Activated CD4-positive, alpha-beta T cell treated with anti-CD3 and anti-CD28 coated beads, Interleukin-2, amount 10 ng/mL, durations not matched to agents 24 days and 14 days (primary cell): Measurements from ENCODE around the gene PDE1C. TPM values are rescaled to one million over a fixed set of nuclear protein-coding genes. Genes with fewer than 3 reads are reported as not detected.

Source experiments
- DNase-seq: peaks from one replicate; pipeline ENCODE4 v3.0.0; 2022
- H3K27ac Mint-ChIP-seq: one replicate; pipeline ENCODE4 v1.8.0; 2022; ENCODE audit warnings: mild to moderate bottlenecking, mixed read lengths
- H3K27me3 Mint-ChIP-seq: one replicate; pipeline ENCODE4 v1.8.0; 2022; ENCODE audit warnings: mixed read lengths
- H3K36me3 Mint-ChIP-seq: one replicate; pipeline ENCODE4 v1.8.0; 2022; ENCODE audit warnings: low read depth, mild to moderate bottlenecking, mixed read lengths
- H3K4me1 Mint-ChIP-seq: one replicate; pipeline ENCODE4 v1.8.0; 2021; ENCODE audit warnings: mixed read lengths
- H3K4me3 Mint-ChIP-seq: one replicate; pipeline ENCODE4 v1.8.0; 2022; ENCODE audit warnings: mild to moderate bottlenecking, moderate library complexity, mixed read lengths
- H3K9me3 Mint-ChIP-seq: one replicate; pipeline ENCODE4 v1.8.0; 2021; ENCODE audit warnings: mixed read lengths
- intact Hi-C: fragments of 100-400 bp; cut with micrococcal nuclease; formaldehyde crosslinking; loops from one replicate; pipeline ENCODE4 v1.15.1; 2023
- total RNA-seq: library from RNA; stranded (reverse); gene quantifications from 2 replicates; pipeline ENCODE4 v1.2.3, GENCODE V29; 2022

PDE1C gene
- total RNA-seq, 1 donor from 2014 or later: not detected

DNA sequence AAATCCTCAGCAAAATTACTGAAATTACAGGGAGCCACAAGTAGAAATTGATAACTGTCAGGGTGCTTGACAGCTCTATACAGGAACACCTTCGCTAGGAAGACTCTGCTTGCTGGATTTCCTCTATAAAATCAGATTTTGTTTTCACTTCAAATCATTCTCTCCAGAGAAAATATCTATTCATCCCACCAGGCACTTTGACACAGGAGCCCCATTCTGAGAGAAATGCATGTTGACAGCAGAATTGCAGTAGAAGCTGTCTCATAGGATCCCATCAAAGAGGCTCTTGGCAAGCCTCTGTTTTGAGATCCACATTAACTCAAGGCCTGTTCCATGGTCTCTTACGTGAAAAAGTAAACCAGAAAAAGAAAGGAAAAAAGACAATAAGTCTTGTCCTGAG lies 116.8 kb downstream of the PDE1C start:
- no peak for DNase-seq
- intact Hi-C loops: no loop called here
- no peaks in the 10 kb centered on the region for H3K27me3 Mint-ChIP-seq
- no peaks in the 10 kb centered on the region for H3K36me3 Mint-ChIP-seq
- H3K4me3 Mint-ChIP-seq: no peak overlapping the region
- no peak overlapping the region for H3K27ac Mint-ChIP-seq
- H3K4me1 Mint-ChIP-seq: no peaks in the 10 kb centered on the region
- peaks cover 4% of the 10 kb centered on the region for H3K9me3 Mint-ChIP-seq

- intact Hi-C loops: no loop called here
These were observed 120.0 kb downstream of the PDE1C start for GRCh38 chr7:31950091-31950755.

GRCh38 chr7:31948029-31948428 lies 122.2 kb downstream of the PDE1C start:
- Mint-ChIP-seq H3K9me3 (no peaks in the 10 kb centered on the region), H3K27ac (no peak overlapping the region), H3K36me3 (no peaks in the 10 kb centered on the region), H3K4me1 (no peaks in the 10 kb centered on the region), H3K4me3 (no peak overlapping the region), H3K27me3 (no peaks in the 10 kb centered on the region)
- intact Hi-C loops: no loop called here
- DNase-seq: no peak

More at GRCh38 chr7:31950091-31950755, 120.0 kb downstream of the PDE1C start:
- Mint-ChIP-seq H3K27me3 (no peaks in the 10 kb centered on the region), H3K4me1 (no peaks in the 10 kb centered on the region), H3K27ac (no peak overlapping the region), H3K36me3 (no peaks in the 10 kb centered on the region), H3K4me3 (no peak overlapping the region), H3K9me3 (no peaks in the 10 kb centered on the region)
- no peak for DNase-seq

DNA sequence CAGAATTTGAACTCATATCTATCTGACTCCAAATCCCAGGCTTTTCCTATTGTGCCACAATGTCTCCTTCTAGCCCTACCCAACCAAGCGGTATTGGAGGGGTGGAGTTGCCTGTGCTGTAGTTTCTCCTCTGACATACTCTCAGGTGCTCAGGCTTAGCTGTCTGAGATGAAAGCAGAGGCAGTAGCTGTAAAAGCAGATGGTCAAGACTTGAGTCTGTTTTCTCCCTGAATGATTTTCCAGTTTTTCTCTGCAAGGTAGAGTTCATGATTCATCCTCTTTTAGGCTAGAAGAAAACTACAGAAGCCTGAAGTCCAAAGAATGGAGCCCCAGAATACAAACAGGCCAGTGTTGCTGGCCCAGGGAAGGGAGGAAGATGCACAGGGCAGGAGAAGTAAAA lies 130.0 kb downstream of the PDE1C start:
- DNase-seq: no peak
- H3K27ac Mint-ChIP-seq: no peak overlapping the region
- no peaks in the 10 kb centered on the region for H3K27me3 Mint-ChIP-seq
- H3K9me3 Mint-ChIP-seq: no peaks in the 10 kb centered on the region
- H3K4me1 Mint-ChIP-seq: no peaks in the 10 kb centered on the region
- intact Hi-C loops: no loop called here
- H3K4me3 Mint-ChIP-seq: no peak overlapping the region
- H3K36me3 Mint-ChIP-seq: no peaks in the 10 kb centered on the region

GRCh38 chr7:31939076-31939475 lies 131.1 kb downstream of the PDE1C start:
- DNase-seq: no peak
- intact Hi-C loops: no loop called here
- H3K27me3 Mint-ChIP-seq: no peaks in the 10 kb centered on the region
- no peaks in the 10 kb centered on the region for H3K9me3 Mint-ChIP-seq
- H3K27ac Mint-ChIP-seq: no peak overlapping the region
- H3K36me3 Mint-ChIP-seq: no peaks in the 10 kb centered on the region
- no peaks in the 10 kb centered on the region for H3K4me1 Mint-ChIP-seq
- no peak overlapping the region for H3K4me3 Mint-ChIP-seq

DNA sequence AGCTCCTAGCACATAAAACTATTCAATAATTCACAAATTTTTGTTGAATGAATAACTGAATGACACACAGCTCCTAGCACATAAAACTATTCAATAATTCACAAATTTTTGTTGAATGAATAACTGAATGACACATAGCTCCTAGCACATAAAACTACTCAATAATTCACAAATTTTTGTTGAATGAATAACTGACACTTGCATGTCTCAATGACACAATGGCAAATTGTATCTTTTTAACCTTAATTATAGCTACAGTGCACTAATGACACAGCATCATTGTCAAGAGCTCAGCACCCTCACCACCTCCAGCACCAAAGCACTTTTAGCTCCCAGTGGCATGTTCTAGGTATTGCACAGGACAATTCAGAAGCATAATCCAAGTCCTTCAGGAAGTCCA lies 131.6 kb downstream of the PDE1C start:
- no peaks in the 10 kb centered on the region for H3K9me3 Mint-ChIP-seq
- H3K27me3 Mint-ChIP-seq: no peaks in the 10 kb centered on the region
- no peaks in the 10 kb centered on the region for H3K36me3 Mint-ChIP-seq
- DNase-seq: no peak
- no peaks in the 10 kb centered on the region for H3K4me1 Mint-ChIP-seq
- H3K4me3 Mint-ChIP-seq: no peak overlapping the region
- no peak overlapping the region for H3K27ac Mint-ChIP-seq
- intact Hi-C loops: no loop called here

- no peaks in the 10 kb centered on the region for H3K27me3 Mint-ChIP-seq
- no peak overlapping the region for H3K4me3 Mint-ChIP-seq
- no peaks in the 10 kb centered on the region for H3K4me1 Mint-ChIP-seq
- no peak overlapping the region for H3K27ac Mint-ChIP-seq
- no peaks in the 10 kb centered on the region for H3K9me3 Mint-ChIP-seq
- DNase-seq: no peak
- no peaks in the 10 kb centered on the region for H3K36me3 Mint-ChIP-seq
- intact Hi-C loops: no loop called here
These were observed 132.2 kb downstream of the PDE1C start for GRCh38 chr7:31937982-31938381.

DNA sequence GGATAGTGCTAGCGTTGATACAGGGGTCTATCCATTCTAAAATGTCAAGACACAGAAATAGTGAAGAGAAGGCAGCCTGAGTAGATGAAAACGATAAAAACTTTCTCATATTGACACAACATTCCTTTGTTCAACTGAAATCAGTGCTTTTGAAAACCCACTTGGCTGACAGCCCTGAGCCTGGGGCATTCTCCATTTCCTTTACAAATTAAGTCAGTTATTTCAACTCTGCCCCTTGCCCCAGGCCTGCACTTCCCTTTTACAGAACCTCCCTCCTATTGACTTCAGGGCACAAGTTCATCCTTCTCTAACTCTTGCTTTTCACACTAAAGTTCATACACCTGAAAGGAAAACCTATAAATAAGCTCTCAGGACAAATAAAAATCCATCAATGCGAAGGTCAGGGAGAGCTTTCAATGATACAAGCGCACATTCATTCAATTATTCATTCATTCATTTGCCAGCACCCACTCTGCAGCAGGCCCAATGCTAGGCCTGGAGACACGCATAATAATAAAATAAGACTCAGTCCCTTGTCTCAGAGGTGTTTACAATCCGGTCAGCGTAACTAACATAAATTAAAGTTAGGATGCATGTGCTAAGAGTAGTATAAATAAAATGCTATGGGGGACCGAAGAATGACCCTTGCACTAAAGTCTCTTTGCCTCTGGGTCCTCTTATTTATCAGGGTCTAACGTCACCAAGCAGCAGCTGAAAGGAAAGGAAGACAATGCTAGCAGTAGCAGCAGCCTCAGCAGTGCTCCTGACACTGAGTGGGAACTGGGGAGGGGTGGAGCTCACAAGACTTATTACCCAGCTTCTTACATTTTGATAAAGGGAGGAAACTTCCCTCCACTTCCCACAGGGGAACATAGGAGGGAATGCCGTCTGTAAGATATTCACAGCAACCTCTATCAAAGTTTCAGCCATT lies 134.8 kb downstream of the PDE1C start:
- Mint-ChIP-seq H3K4me1 (no peaks in the 10 kb centered on the region), H3K4me3 (no peak overlapping the region), H3K36me3 (no peaks in the 10 kb centered on the region), H3K27ac (no peak overlapping the region), H3K27me3 (no peaks in the 10 kb centered on the region), H3K9me3 (no peaks in the 10 kb centered on the region)
- no peak for DNase-seq
- intact Hi-C loops: no loop called here

- Mint-ChIP-seq H3K4me3 (no peak overlapping the region), H3K27me3 (no peaks in the 10 kb centered on the region), H3K9me3 (no peaks in the 10 kb centered on the region), H3K27ac (no peak overlapping the region), H3K4me1 (no peaks in the 10 kb centered on the region), H3K36me3 (no peaks in the 10 kb centered on the region)
- intact Hi-C loops: no loop called here
- no peak for DNase-seq
These were observed 135.7 kb downstream of the PDE1C start for GRCh38 chr7:31934551-31934950.

DNA sequence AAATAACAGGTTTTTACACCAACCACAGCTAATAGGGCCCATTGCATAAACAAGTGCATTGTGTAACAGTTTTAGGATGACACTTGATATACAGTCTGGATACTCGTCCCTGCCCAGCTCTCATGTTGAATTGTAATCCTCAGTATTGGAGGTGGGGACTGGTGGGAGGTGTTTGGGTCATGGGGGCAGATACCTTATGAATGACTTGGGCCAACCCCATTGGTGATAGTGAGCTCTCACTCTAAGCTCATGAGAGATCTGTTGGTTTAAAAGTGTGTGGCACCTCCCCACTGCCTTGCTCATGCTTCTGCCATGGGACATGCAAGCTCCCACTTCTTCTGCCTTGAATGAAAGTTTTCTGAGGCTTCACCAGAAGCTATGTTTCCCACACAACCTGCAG lies 136.7 kb downstream of the PDE1C start:
- Mint-ChIP-seq H3K27ac (no peak overlapping the region), H3K4me1 (no peaks in the 10 kb centered on the region), H3K9me3 (no peaks in the 10 kb centered on the region), H3K4me3 (no peak overlapping the region), H3K27me3 (no peaks in the 10 kb centered on the region), H3K36me3 (no peaks in the 10 kb centered on the region)
- intact Hi-C loops: no loop called here
- no peak for DNase-seq

GRCh38 chr7:31926991-31927584 lies 143.1 kb downstream of the PDE1C start:
- Mint-ChIP-seq H3K4me3 (no peak overlapping the region), H3K36me3 (no peaks in the 10 kb centered on the region), H3K9me3 (no peaks in the 10 kb centered on the region), H3K4me1 (no peaks in the 10 kb centered on the region), H3K27me3 (no peaks in the 10 kb centered on the region), H3K27ac (no peak overlapping the region)
- intact Hi-C loops: no loop called here
- no peak for DNase-seq

DNA sequence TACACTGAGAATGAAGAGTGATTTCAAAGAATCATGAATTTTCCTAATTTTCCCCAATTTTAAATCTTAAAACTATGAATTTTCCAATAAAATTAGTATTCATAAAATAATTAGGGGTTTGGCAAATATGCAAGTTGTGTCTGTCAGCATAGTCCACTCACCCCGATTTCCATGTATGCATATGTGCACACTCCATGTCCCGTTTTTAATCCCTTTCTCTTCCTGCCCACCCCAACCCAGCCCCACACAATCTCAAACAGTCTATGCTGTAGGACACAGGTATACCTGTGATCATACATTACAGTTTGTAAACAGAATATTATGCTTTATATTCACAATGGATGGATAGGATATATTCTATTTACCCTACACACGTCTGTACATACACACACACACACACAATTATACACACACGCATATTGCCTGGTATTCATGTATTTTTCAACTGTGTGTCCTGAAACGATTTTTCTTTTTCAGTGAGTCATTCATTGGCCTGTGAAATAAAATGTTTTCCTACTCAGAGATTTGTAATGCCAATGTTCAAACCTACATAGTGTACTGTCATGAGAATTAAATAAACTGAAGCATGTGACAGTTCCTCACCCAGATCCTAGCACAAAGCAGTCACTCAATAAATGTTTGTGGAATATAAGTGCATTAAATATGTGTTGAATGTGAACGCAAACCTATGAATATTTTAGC lies 144.3 kb downstream of the PDE1C start:
- Mint-ChIP-seq H3K4me3 (no peak overlapping the region), H3K27me3 (no peaks in the 10 kb centered on the region)

DNA sequence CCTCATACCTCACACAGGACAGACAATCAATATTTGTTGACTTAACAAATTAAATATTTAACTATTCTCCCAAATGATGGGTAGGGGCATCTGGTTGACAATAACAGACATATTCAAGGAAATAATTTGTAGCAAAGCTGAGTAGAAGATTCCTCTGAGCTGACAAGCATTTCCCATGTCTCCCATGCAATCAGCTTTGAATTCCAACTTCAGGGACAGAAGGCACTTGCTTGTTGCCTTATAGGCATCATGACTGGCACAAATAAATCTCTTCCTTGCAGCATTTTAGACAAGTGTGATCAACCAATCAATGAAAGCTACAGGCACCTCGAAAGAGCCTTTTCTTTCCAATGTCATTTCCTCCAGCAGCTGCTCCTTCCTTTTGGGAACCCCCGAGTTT lies 146.0 kb downstream of the PDE1C start:
- Mint-ChIP-seq H3K9me3 (no peaks in the 10 kb centered on the region), H3K27ac (no peak overlapping the region), H3K4me1 (no peaks in the 10 kb centered on the region), H3K4me3 (no peak overlapping the region), H3K27me3 (no peaks in the 10 kb centered on the region), H3K36me3 (no peaks in the 10 kb centered on the region)
- DNase-seq: no peak
- intact Hi-C loops: no loop called here

More for the DNA sequence above, 144.3 kb downstream of the PDE1C start:
- no peaks in the 10 kb centered on the region for H3K36me3 Mint-ChIP-seq
- H3K27ac Mint-ChIP-seq: no peak overlapping the region
- no peak for DNase-seq
- intact Hi-C loops: no loop called here
- H3K4me1 Mint-ChIP-seq: no peaks in the 10 kb centered on the region
- no peaks in the 10 kb centered on the region for H3K9me3 Mint-ChIP-seq

- H3K4me1 Mint-ChIP-seq: no peaks in the 10 kb centered on the region
- DNase-seq: no peak
- no peak overlapping the region for H3K4me3 Mint-ChIP-seq
- H3K27ac Mint-ChIP-seq: no peak overlapping the region
- no peaks in the 10 kb centered on the region for H3K36me3 Mint-ChIP-seq
- no peaks in the 10 kb centered on the region for H3K9me3 Mint-ChIP-seq
- H3K27me3 Mint-ChIP-seq: no peaks in the 10 kb centered on the region
- intact Hi-C loops: no loop called here
These were observed 147.4 kb downstream of the PDE1C start for GRCh38 chr7:31922848-31923247.
